Hematopoietic multipotent progenitor cell treated with erythropoietin and hydrocortisone succinate and interleukin-3 and kit ligand, for 8 days (in vitro differentiated cells): ENCODE measurements around the gene PCDH9.

Source experiments
- DNase-seq: peaks from one replicate; pipeline ENCODE4 v3.0.0-alpha.2; 2015

PCDH9 gene

DNA sequence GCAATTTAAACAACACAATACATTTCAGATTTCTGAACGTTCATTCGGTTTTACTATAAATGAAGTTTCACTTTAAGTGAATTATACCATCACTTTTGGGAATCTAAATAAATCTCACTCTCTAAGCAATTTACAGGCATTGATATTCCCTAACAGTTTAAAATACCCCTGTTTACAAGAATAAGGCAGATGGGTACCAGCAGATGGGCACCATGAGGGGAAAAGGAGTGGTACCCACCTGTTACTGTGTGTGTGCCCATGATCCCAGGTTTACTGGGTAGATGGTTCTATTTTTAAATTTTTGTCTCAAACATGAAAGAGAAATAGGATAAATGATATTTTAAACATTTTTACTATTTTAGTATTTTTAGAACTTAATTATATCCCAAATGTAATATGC is 212.9 kb downstream of the PCDH9 start:
- no peak for DNase-seq

- no peak for DNase-seq
Measured at GRCh38 chr13:67015976-67016600, 214.0 kb downstream of the PCDH9 start.

GRCh38 chr13:67014399-67014798 is 215.7 kb downstream of the PCDH9 start:
- DNase-seq: no peak

- DNase-seq: no peak
Measured at GRCh38 chr13:67013709-67014108, 216.4 kb downstream of the PCDH9 start.

DNA sequence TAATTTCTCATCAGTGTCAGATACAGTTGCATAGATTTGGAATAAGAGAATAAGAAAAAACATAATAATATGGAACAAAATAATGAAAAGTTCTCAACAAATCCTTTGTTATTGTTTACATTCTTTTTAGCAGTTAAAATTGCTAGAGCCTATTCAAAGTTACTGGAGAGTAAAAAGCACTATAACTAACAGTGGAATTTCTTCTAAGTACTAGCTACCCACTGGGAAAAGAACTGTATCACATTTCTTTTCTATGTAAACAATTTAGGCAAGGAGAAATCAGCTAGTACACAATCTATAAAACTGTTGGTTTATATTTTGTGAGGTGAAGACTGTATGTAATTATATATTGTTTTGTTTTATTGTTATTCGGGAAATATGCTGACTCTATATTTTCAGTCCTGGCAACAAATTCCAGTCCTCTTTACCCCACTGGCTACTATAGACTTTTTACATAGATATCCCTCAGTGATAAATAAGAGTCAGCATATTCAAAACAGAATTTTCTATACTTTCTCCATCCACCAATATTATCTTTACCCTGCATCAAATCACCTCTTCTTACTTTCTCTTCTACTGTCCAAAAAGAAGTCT is 222.0 kb downstream of the PCDH9 start:
- DNase-seq: no peak

GRCh38 chr13:67004511-67004910 is 225.6 kb downstream of the PCDH9 start:
- DNase-seq: no peak

- no peak for DNase-seq
Measured at GRCh38 chr13:67003743-67004142, 226.4 kb downstream of the PCDH9 start.

DNA sequence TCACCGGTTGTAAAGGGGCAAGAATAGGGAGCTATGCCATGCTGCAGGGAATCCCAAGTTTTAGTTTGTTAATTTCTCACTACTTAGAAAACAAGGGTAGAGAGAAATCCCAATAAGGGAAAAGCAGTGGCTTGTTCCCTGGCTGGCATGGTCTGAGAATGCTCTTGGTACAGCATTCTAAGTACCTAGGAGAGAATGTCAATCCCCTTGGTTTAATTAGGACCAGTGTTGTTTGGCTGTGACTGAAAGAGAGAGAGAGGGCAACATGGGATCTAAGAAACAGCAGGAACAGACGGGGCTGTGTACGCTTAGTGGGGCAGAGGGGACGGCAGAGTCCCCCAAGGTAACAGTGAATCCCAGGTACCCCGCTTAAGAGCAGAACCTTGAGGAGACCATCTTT is 228.8 kb downstream of the PCDH9 start:
- no peak for DNase-seq

GRCh38 chr13:66996503-66996902 is 233.6 kb downstream of the PCDH9 start:
- DNase-seq: no peak

- no peak for DNase-seq
Measured at GRCh38 chr13:66995203-66995611, 234.9 kb downstream of the PCDH9 start.

DNA sequence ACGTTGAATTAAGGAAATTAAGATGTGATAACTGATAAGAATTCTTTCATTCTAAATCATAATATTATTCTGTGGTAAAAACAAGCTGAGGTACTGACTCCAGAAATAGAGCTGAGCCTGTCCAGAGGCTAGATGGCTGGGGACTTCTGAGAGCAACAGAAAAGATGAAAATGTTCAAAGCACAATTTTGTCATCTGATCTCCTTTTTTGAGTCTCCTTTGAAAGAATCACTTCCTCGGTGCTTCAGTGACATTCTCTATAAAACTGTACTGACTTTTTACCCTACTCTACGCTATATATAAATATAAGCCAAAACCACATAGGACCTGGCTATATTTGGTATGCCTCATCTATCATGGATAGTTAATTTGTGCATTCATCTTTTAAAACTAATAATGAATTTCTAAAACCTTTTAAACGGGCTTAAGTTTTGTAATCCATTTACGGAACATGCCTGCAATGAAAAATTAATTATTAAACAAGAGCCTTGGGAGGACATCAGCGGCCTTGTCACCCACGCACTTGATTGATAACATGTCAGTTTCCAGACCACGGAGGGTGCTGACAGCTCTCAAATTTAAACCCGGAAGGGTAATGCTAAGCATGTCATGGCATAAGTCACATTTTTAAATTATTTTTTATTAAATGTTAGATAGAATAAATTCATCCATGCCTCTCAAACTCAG is 235.5 kb downstream of the PCDH9 start:
- no peak for DNase-seq

- DNase-seq: peak; percentile 69
Measured at GRCh38 chr13:66994097-66994496, 236.0 kb downstream of the PCDH9 start.

DNA sequence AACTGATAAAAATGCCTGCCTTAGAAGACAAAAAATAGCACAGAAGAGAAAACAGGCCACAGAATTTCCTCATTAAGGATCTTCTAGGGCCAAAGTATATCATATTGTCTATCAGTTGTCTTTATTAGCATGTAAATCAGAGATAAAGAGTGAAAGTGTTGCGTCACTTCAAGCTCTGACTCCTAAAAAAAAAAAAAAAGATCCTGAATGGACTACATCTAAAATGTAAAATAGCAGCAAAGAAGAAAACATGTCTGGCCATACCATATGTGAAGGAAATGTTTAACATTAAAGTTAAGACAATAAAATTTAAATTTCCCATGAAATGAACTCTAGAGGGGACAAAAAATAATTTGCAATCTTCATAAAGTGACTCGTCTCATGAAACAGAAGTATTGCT is 237.4 kb downstream of the PCDH9 start:
- no peak for DNase-seq

- no peak for DNase-seq
Measured at GRCh38 chr13:66992183-66992582, 238.0 kb downstream of the PCDH9 start.

GRCh38 chr13:66984241-66984640 is 245.9 kb downstream of the PCDH9 start:
- DNase-seq: no peak

- no peak for DNase-seq
Measured at GRCh38 chr13:66981912-66982311, 248.2 kb downstream of the PCDH9 start.

GRCh38 chr13:66977161-66977560 is 253.0 kb downstream of the PCDH9 start:
- no peak for DNase-seq

DNA sequence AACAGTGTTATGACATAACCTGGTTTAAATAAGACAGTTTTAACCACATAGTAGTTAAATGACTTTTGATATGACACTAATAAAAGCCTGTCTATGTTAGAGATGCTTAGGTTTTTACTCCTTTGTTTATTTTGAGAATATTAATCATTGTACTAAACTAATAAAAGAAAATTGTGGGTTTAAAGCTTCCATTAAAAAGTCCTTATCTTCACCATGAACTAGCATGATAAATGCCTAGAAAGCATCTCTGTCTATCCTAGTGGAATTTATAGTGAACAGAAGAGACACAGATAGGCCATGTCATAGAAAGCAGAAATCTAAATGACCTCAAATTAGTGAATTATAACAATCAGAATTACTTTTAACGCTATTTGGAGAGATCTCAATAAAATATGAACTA is 255.2 kb downstream of the PCDH9 start:
- no peak for DNase-seq

- no peak for DNase-seq
Measured at GRCh38 chr13:66974174-66974573, 256.0 kb downstream of the PCDH9 start.

DNA sequence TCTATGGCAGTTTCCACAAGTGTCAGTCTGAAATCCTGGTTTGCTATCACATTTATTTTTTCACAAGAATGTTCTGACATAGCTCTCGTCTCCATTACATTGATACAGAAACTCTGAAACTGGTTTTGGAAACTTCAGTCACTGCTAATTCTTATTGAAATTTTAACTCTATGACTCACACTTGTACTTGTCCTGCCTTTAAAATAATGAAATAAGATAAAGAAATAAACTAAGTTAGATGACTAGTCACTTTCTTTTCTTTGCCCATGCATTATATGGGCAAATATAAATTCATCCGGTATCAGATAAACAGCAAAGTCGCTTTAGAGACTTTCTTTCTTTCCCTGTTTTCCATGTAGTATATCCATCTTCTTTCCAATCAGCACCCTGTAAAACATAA is 257.5 kb downstream of the PCDH9 start:
- no peak for DNase-seq

GRCh38 chr13:66971004-66971403 is 259.1 kb downstream of the PCDH9 start:
- DNase-seq: no peak

- DNase-seq: no peak
Measured at GRCh38 chr13:66969291-66969690, 260.8 kb downstream of the PCDH9 start.

DNA sequence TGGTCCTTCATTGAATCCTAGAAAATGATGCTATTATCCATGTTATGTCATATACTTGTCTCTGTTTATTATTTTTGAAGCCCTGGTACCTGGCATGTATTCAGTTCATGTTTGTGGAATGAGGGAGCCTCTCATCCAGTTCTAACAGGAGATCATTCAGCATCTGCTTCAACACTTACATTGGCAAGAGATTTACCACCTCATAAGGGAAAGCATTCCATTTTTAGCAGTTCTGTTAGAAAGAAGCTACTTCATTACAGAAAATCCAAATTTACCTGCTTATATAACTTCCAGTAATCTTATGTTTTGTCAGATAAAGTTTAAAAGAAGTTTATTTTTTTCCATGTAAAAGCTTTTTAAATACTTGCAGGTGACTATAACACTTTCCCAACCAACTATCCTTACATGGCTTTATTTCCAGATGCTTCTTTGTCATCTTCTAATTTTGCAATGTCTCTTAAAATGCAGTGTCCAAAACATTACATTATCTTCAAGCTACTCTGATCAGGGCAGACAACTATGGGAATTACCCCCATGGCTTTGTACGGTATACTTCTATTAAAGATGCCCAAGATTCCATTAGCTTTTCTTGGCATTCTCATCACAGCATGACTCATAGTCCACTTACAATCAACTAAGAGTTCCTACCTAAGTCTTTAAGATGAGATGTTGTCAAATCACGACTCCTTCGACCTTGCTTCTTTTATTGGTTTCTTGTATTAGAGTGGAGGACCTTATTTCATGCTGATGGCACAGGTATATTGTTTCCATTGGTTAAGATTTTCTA is 262.1 kb downstream of the PCDH9 start:
- DNase-seq: no peak

- DNase-seq: no peak
Measured at GRCh38 chr13:66965181-66965580, 265.0 kb downstream of the PCDH9 start.
